NCI-H748 (cell line): ENCODE data around the gene KRT85.
"Not testable (repeated sequence)": the region's sequence is repeated elsewhere in the genome, so short reads cannot be mapped to it uniquely, and the experiment has no call there.

Experiments
- DNase-seq: peaks from one replicate; lab custom pipeline; 2025; ENCODE audit not compliant: unreplicated experiment; lab: John Stamatoyannopoulos, UW

The KRT85 gene

GRCh38 chr12:52350786-52351185, 16.5 kb downstream of the KRT85 start:
- DNase-seq, result no peak

GRCh38 chr12:52350021-52350620, 17.2 kb downstream of the KRT85 start:
- DNase-seq, result no peak

GRCh38 chr12:52349196-52349595, 18.1 kb downstream of the KRT85 start:
- no peak for DNase-seq

GRCh38 chr12:52347551-52348510, 19.4 kb downstream of the KRT85 start:
- no peak for DNase-seq

- DNase-seq, result no peak
These were observed 20.3 kb downstream of the KRT85 start for GRCh38 chr12:52347016-52347415.

- DNase-seq, result no peak
These were observed 20.7 kb downstream of the KRT85 start for GRCh38 chr12:52346593-52346992.

GRCh38 chr12:52345041-52345440, 22.2 kb downstream of the KRT85 start:
- not testable (repeated sequence) for DNase-seq

- no peak for DNase-seq
These were observed 23.2 kb downstream of the KRT85 start for GRCh38 chr12:52344111-52344510.

GRCh38 chr12:52343550-52343949, 23.7 kb downstream of the KRT85 start:
- no peak for DNase-seq

- no peak for DNase-seq
These were observed 24.3 kb downstream of the KRT85 start for GRCh38 chr12:52342781-52343490.

- no peak for DNase-seq
These were observed 26.2 kb downstream of the KRT85 start for GRCh38 chr12:52341066-52341580.

- DNase-seq, result no peak
These were observed 28.9 kb downstream of the KRT85 start for GRCh38 chr12:52338241-52338960.

GRCh38 chr12:52337054-52337453, 30.2 kb downstream of the KRT85 start:
- DNase-seq, result no peak

GRCh38 chr12:52336641-52337040, 30.6 kb downstream of the KRT85 start:
- DNase-seq, result no peak

- DNase-seq, result no peak
These were observed 31.6 kb downstream of the KRT85 start for GRCh38 chr12:52335598-52336262.

GRCh38 chr12:52334185-52334584, 33.1 kb downstream of the KRT85 start:
- DNase-seq, result no peak

GRCh38 chr12:52333321-52333720, 34.0 kb downstream of the KRT85 start:
- DNase-seq, result no peak

- DNase-seq, result no peak
These were observed 34.9 kb downstream of the KRT85 start for GRCh38 chr12:52332381-52332780.

- no peak for DNase-seq
These were observed 35.4 kb downstream of the KRT85 start for GRCh38 chr12:52331833-52332232.

- no peak for DNase-seq
These were observed 36.2 kb downstream of the KRT85 start for GRCh38 chr12:52331039-52331438.
